Fibroblast of lung (primary cell): ENCODE measurements around the gene PSMA7.

Experiments
- EZH2 ChIP-seq: IDR thresholded peaks from 2 replicates; pipeline ENCODE4 v1.5.1; 2012; ENCODE audit warnings: low read length, control low read depth, mild to moderate bottlenecking; ENCODE audit errors: missing control alignments
- TF ChIP-seq, protein P1 (sequence below), 2 donors: IDR thresholded peaks in 1 of 2; conservative IDR thresholded peaks in 1 of 2; 1 replicate in 1 of 2; 2 replicates in 1 of 2; pipeline ENCODE4 v1.5.1; 2011 to 2012; ENCODE audit warnings: low read length in 2 of 2, control low read depth in 1 of 2, inconsistent platforms in 1 of 2, low read depth in 1 of 2, mild to moderate bottlenecking in 1 of 2

DNA sequence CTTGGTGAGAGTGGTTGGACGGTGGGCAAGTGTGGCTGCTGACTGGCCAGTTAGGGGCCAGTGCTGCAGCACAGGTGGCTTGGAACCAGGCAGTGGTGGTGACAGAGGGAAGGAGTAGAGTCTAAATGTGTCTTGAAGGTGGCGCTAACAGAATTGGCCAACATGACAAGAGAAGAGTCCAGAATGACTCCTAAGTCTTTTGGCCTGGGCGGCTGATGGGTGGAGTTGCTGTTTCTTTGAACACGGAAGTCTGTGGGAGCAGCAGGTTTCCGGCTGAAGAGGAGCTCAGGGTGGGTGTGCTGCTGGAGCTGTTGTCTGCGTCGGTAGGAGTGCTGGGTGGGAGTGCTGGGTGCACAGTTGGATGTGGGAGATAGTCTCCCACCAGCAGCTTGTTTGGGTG lies 10.8 kb downstream of the PSMA7 start:
- TF ChIP-seq, protein P1, sequence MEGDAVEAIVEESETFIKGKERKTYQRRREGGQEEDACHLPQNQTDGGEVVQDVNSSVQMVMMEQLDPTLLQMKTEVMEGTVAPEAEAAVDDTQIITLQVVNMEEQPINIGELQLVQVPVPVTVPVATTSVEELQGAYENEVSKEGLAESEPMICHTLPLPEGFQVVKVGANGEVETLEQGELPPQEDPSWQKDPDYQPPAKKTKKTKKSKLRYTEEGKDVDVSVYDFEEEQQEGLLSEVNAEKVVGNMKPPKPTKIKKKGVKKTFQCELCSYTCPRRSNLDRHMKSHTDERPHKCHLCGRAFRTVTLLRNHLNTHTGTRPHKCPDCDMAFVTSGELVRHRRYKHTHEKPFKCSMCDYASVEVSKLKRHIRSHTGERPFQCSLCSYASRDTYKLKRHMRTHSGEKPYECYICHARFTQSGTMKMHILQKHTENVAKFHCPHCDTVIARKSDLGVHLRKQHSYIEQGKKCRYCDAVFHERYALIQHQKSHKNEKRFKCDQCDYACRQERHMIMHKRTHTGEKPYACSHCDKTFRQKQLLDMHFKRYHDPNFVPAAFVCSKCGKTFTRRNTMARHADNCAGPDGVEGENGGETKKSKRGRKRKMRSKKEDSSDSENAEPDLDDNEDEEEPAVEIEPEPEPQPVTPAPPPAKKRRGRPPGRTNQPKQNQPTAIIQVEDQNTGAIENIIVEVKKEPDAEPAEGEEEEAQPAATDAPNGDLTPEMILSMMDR (conservative IDR thresholded peaks at IDR 0.05 in 1 of 2, IDR thresholded peaks at IDR 0.05 in 1 of 2; ENCODE audit: low read depth in 1 of 2, low read length in 2 of 2), result no peak
- TF ChIP-seq EZH2, result no peak
